Cardiac fibroblast (primary cell): Measurements from ENCODE around the gene NTNG1.

Experiments
- DNase-seq, 2 donors: peaks; one replicate each; pipeline versions ENCODE4 v3.0.0 to v3.0.0-alpha.2; 2010; ENCODE audit warnings: low read depth in 2 of 2
- H3K4me3 ChIP-seq, 2 donors: replicated peaks in 1 of 2; 1 replicate in 1 of 2; 2 replicates in 1 of 2; pipeline ENCODE4 v1.5.1; 2011; ENCODE audit warnings: low read depth in 2 of 2, low read length in 2 of 2, mild to moderate bottlenecking in 2 of 2, moderate library complexity in 1 of 2
- TF ChIP-seq, protein P1 (sequence below): IDR thresholded peaks from one replicate; pipeline ENCODE4 v1.5.1; 2011; ENCODE audit warnings: low read depth, mild to moderate bottlenecking, low read length, inconsistent platforms

Gene NTNG1

DNA sequence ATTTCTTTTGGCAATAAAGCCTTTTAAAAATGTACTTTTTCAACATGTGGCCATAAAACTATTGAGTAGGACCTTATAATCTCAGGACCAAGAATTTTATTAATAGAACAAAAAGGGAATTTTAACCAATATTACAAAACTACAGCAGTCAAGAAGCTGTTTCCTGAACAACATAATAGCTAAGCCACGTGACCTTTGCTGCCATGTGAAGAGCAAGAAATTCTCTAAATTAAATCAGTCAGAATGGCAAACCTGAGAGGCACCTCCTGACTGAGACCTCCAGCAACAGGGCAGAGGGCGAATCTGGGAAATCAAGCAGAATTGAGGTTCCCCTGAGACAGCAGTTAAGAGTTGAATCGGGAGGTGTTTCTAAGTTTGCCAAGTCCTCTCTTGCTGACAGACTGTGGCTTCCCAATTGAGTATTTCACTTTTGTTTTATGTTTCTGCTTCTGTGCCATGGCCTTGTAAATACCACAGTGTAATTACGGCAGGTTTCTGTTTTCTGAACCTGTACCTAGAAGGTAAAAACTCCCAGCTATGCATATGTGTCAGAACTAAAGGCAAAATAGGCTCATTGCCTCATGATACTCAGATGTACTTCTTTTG lies 358.4 kb downstream of the NTNG1 start:
- no peak overlapping the region for H3K4me3 ChIP-seq
- no peak for DNase-seq
- TF ChIP-seq, protein P1, sequence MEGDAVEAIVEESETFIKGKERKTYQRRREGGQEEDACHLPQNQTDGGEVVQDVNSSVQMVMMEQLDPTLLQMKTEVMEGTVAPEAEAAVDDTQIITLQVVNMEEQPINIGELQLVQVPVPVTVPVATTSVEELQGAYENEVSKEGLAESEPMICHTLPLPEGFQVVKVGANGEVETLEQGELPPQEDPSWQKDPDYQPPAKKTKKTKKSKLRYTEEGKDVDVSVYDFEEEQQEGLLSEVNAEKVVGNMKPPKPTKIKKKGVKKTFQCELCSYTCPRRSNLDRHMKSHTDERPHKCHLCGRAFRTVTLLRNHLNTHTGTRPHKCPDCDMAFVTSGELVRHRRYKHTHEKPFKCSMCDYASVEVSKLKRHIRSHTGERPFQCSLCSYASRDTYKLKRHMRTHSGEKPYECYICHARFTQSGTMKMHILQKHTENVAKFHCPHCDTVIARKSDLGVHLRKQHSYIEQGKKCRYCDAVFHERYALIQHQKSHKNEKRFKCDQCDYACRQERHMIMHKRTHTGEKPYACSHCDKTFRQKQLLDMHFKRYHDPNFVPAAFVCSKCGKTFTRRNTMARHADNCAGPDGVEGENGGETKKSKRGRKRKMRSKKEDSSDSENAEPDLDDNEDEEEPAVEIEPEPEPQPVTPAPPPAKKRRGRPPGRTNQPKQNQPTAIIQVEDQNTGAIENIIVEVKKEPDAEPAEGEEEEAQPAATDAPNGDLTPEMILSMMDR = no peak

DNA sequence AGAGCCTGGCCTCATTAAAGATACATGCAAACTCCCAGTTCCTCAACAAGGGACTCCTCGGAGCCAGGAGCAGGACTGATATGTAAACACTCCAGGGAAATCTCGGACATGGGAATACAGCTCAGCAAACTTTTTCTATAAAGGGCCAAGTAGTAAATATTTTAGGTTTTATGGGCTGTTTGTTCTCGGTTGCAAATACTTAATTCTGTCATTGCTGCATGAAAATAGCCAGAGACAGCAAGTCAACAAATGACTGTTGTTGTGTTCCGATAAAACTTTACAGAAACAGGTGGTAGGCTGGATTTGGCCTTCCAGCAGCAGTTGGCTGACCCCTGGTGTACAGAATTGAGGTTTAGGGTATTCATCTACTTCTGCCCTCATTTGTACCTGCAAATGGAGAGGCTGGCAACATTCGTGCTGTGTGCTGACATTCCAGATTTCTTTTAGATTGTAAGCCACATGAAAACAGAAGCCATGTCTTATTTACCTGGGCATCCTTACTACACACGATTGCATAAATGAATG lies 360.3 kb downstream of the NTNG1 start:
- no peak overlapping the region for H3K4me3 ChIP-seq
- DNase-seq = no peak
- TF ChIP-seq, protein P1 = no peak

DNA sequence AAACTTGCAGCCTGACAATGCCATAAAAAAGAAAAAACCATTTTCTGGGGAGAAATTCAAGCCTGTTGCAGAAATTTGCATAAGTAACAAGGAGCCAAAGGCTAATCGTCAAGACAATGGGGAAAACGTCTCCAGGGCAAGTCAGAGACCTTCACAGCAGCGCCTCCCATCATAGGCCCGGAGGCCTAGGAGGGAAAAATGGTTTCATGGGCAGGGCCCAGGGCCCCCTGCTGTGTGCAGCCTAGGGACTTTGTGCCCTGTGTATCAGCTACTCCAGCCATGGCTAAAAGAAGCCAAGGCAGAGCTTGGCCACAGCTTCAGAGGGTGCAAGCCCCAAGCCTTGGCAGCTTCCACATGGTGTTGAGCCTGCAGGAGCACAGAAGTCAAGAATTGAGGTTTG lies 369.5 kb downstream of the NTNG1 start:
- TF ChIP-seq, protein P1 = no peak
- DNase-seq = no peak
- no peak overlapping the region for H3K4me3 ChIP-seq

DNA sequence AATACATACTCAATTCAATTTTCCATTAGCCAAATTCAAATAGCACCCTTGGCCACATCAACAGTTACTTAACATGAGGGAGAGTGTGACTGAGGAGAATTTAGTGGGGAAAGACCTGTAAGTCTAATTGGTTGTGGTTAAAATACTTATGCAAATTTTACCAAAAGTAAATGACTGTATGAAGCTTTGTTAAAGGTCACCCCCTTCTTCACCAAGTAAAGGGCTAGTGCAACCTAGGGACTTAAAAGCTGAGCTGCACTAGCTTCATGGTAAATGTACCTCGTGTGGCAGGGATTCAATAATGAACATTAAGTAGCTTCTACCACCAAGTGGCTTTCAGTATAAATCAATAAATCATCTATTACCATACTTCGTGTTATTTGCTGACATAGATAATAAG lies 372.0 kb downstream of the NTNG1 start:
- TF ChIP-seq, protein P1 = no peak
- H3K4me3 ChIP-seq = no peak overlapping the region
- DNase-seq = no peak

DNA sequence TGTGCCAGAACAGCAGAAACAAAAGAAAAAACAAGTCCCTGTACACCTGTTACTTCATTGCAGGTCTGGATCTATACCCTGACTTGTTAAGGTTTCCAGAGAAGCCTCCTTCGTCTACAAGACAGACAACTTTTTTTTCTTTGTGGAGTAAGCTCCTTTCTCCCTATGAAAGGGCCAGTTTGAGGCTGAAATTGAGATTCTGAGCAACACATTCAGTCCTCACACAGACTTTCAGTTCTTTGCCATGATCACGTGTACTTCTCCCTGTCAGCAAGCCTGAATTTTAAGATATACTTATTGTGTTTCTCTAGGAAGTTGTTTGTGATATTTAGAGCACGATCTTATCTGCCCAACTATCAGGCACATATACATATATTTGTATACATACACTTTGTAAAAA lies 374.0 kb downstream of the NTNG1 start:
- TF ChIP-seq, protein P1 = no peak
- H3K4me3 ChIP-seq = no peak overlapping the region
- DNase-seq = no peak

DNA sequence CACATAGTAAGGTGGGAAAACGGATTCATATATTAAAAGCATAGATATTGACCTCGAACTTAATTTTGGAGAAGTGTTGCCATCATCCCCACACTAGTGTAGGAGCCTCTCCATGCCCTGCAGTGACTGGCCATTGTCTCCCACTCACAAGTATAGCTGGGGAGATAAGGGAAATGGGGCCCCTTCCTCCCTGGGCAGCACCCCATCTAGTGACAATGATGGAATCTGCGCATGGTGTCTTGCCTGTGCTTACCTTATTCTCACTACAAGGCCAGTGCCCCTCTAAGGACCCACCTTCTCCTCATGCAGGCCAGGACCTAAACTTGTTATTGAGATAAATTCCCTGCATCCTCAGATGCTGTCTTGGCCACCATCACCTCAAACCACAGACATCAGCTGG lies 374.9 kb downstream of the NTNG1 start:
- H3K4me3 ChIP-seq = no peak overlapping the region
- TF ChIP-seq, protein P1 = no peak
- no peak for DNase-seq

DNA sequence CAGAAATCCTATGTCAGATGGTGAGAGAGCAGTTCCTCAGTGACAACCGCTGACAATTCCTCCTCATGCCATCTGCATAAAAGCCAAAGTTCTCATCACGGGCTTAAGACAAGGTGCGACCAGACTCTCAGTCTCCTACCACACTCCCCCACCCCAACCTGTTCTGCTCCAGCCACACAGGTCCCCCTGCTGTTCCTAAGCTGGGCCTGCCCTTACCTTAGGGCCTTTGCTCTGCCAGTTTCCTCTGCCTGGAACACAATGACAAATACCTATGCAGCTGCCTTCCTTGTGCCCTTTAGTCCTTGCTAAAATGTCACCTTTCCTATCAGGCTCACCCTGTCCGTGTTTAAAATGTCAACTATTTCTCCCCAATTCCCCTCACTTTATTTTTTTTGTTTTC lies 382.2 kb downstream of the NTNG1 start:
- TF ChIP-seq, protein P1 = no peak
- DNase-seq = no peak
- no peak overlapping the region for H3K4me3 ChIP-seq
